Measurements from ENCODE around the gene THAP4. TPM values are rescaled to one million over a fixed set of nuclear protein-coding genes. Genes with fewer than 3 reads are reported as not detected.

Gene THAP4
- total and polyA plus RNA-seq, 2 of the 4 experiments (the other 2 are of a cell fraction) = 33.9 to 55.1 TPM

DNA sequence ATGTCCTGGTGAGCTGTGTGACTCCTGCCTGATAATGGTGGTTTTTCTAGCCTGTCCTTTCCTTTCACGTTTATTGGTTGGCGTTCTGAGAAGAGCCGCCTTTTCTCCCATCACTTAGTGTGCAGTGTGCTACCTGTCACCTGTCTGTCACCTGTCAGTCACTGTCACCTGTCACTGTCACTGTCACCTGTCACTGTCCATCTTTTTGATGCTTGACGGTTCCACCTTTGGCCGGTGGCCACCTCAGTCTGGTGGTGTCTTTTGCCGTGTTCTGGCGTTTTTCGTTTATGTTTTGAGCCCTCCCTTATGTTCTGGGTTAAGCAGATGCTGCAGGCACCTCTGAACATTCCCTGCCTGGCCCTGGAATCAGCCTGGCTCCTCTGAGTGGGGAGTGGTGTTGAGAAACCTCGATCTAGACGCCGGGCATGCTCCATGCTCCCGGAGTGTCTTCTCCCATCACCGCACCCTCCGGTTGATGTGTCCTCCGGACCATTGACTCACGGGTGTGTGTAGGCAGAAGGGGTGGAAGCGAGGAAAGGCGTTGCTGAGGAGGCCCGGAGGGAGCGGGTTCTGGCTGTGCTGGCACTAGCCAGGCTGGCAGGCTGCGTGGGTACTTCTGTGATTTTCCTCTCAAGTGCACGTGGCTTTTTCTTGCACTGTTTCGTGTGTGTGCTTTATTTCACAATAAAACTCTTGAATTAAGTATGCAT, 28.9 kb upstream of the THAP4 start:
- Histone ChIP-seq H2BK15ac (ENCODE audit: low read depth, low read length) (no peak overlapping the region), H4K5ac (ENCODE audit: low read depth, low read length) (no peak overlapping the region), H3K4me3 (ENCODE audit: insufficient read depth, low read depth, low read length) (no peak overlapping the region), H3K27ac (ENCODE audit: insufficient read depth, low read length) (no peak overlapping the region), H3K4me2 (ENCODE audit: low read depth, low read length) (peak overlapping the region; percentile 33; the same call in 1 of the 2 replicates), H2AK5ac (ENCODE audit: low read depth, low read length) (peak overlapping the region; percentile 76; the same call in 1 of the 2 replicates), H3K14ac (replicated peaks; ENCODE audit: low read depth, low read length) (peak overlapping the region; percentile 49), H3K4me1 (ENCODE audit: control insufficient read depth, insufficient read depth, low read length) (peaks cover 15% of the 10 kb centered on the region), H2BK120ac (ENCODE audit: low read depth, low read length) (no peak overlapping the region), H3K18ac (ENCODE audit: low read depth, low read length) (no peak overlapping the region), H3K9me1 (ENCODE audit: insufficient read depth, low read length) (peaks cover 3% of the 10 kb centered on the region; the same call in 1 of the 2 replicates), H2AK9ac (replicated peaks; ENCODE audit: low read depth, low read length, poor library complexity) (peak overlapping the region; percentile 78), H4K20me1 (ENCODE audit: insufficient read depth, low read length) (peaks cover 16% of the 10 kb centered on the region), H3K9ac (ENCODE audit: low read depth, low read length) (no peak overlapping the region; the same call in 1 of the 2 replicates), H3K36me3 (ENCODE audit: control insufficient read depth, insufficient read depth, low read length) (peaks cover 34% of the 10 kb centered on the region), H2BK5ac (ENCODE audit: low read depth, low read length, poor library complexity, severe bottlenecking) (peak overlapping the region; percentile 22), H3K4ac (ENCODE audit: low read depth, low read length) (peak overlapping the region; percentile 62), H3K27me3 (ENCODE audit: control insufficient read depth, insufficient read depth, low read length) (no peaks in the 10 kb centered on the region), H3K79me1 (ENCODE audit: low read depth in 1 of 2, low read length in 2 of 2) (peaks cover 3 to 16% of the 10 kb centered on the region in 2 experiments; a peak in 3 of 4 replicates), H2BK20ac (ENCODE audit: low read depth, low read length) (no peak overlapping the region), H3K56ac (ENCODE audit: extremely low read depth, insufficient read depth, low read length) (no peak overlapping the region), H4K91ac (ENCODE audit: insufficient read depth, low read depth, low read length) (no peak overlapping the region), H2AFZ (replicated peaks; ENCODE audit: low read length, poor library complexity) (peak overlapping the region; percentile 71), H3K9me3 (ENCODE audit: control insufficient read depth, insufficient read depth, low read length) (no peaks in the 10 kb centered on the region), H4K8ac (ENCODE audit: low read depth in 2 of 2, low read length in 2 of 2) (0 out of 4 replicates have a peak overlapping the region, but pooled peaks of 1 of the 2 experiments have one; percentile 15), H3K23ac (ENCODE audit: low read depth, low read length) (no peak overlapping the region)
- ChIA-PET CTCF (interaction anchor here (0.6 to 1.6 kb wide), 4 partner anchors 13 to 213 kb away, joined by 4 to 7 read pairs (median 6); partner anchors contain the start of gene ATG4B), POLR2A (ENCODE audit: unreplicated experiment) (no interaction called here)
- 76% methylated on average over 15 of the region's 23 CpGs; no CpG with 5 or more reads in 1 of the 2 experiments for WGBS, 2 experiments (ENCODE audit: extremely low coverage in 2 of 2, insufficient read length in 1 of 2)
- peak; percentile 22; the same call in 1 of the 2 replicates for ATAC-seq (ENCODE audit: low read depth)
- intact Hi-C loops (cut with micrococcal nuclease) = loop anchor here (1.0 to 2.0 kb wide), 3 partner anchors 36 to 213 kb away; partner anchors contain the start of genes D2HGDH and ING5
- no peak for DNase-seq
- dilution Hi-C loops (cut with HindIII; ENCODE audit: low sequenced_read_pairs, unreplicated experiment) = no loop called here
- no peak for TF ChIP-seq FOS (IDR thresholded peaks at IDR 0.05; ENCODE audit: low read depth, low read length)
- TF ChIP-seq NFE2L2 (IDR thresholded peaks at IDR 0.05; ENCODE audit: low read depth, low read length) = no peak
- TF ChIP-seq, protein P1, sequence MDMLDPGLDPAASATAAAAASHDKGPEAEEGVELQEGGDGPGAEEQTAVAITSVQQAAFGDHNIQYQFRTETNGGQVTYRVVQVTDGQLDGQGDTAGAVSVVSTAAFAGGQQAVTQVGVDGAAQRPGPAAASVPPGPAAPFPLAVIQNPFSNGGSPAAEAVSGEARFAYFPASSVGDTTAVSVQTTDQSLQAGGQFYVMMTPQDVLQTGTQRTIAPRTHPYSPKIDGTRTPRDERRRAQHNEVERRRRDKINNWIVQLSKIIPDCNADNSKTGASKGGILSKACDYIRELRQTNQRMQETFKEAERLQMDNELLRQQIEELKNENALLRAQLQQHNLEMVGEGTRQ (IDR thresholded peaks at IDR 0.05; ENCODE audit: low read depth, low read length) = no peak
- TF ChIP-seq ELK1 (IDR thresholded peaks at IDR 0.05; ENCODE audit: borderline replicate concordance, low read depth, low read length) = no peak
- no peak for TF ChIP-seq RCOR1 (IDR thresholded peaks at IDR 0.05; ENCODE audit: insufficient replicate concordance, low read length)
- TF ChIP-seq CEBPB (IDR thresholded peaks at IDR 0.05; ENCODE audit: low read depth, low read length) = no peak
- no peak for TF ChIP-seq SMC3 (IDR thresholded peaks at IDR 0.05; ENCODE audit: low read depth, low read length)
- TF ChIP-seq MXI1 (IDR thresholded peaks at IDR 0.05; ENCODE audit: borderline replicate concordance, low read depth, low read length) = no peak
- no peak for TF ChIP-seq POLR2A (IDR thresholded peaks at IDR 0.05; ENCODE audit: low read depth, low read length)
- in situ Hi-C loops (cut with MboI; ENCODE audit: low sequenced_read_pairs) = loop anchor here (5.0 to 25.0 kb wide), 2 partner anchors 211 to 804 kb away; partner anchors contain the start of gene AGXT
- no TSS peak for BruUV-seq (replicated peaks)
